H9 (cell line): ENCODE results near the gene DCTN2. TPM values are rescaled to one million over a fixed set of nuclear protein-coding genes. Genes with fewer than 3 reads are reported as not detected.

Experiments
- DNase-seq: peaks from one replicate; pipeline ENCODE4 v3.0.0-alpha.2; 2017
- H2AFZ ChIP-seq: one replicate; pipeline ENCODE4 v1.6.1; 2013; ENCODE audit warnings: mild to moderate bottlenecking, low read length, control low read depth, moderate library complexity
- H2AK5ac ChIP-seq: 2 replicates; pipeline ENCODE4 v1.6.1; 2013; ENCODE audit warnings: low read length, control low read depth, mixed read lengths; ENCODE audit not compliant: insufficient read length
- H2BK120ac ChIP-seq: one replicate; pipeline ENCODE4 v1.6.1; 2013; ENCODE audit warnings: low read depth, mild to moderate bottlenecking, low read length, control low read depth, inconsistent platforms; ENCODE audit not compliant: poor library complexity, severe bottlenecking
- H2BK12ac ChIP-seq: 2 replicates; pipeline ENCODE4 v1.6.1; 2013; ENCODE audit warnings: low read length, control low read depth, mixed read lengths, low read depth; ENCODE audit not compliant: insufficient read length
- H2BK15ac ChIP-seq: 2 replicates; pipeline ENCODE4 v1.6.1; 2013; ENCODE audit warnings: low read depth, low read length, control low read depth
- H2BK20ac ChIP-seq: one replicate; pipeline ENCODE4 v1.6.1; 2013; ENCODE audit warnings: low read depth, mild to moderate bottlenecking, low read length, control low read depth, inconsistent platforms; ENCODE audit not compliant: poor library complexity, severe bottlenecking
- H2BK5ac ChIP-seq: 2 replicates; pipeline ENCODE4 v1.6.1; 2013; ENCODE audit warnings: low read length, control low read depth, mixed read lengths; ENCODE audit not compliant: insufficient read length
- H3K14ac ChIP-seq: 2 replicates; pipeline ENCODE4 v1.6.1; 2013; ENCODE audit warnings: low read length, control low read depth; ENCODE audit not compliant: insufficient read depth
- H3K18ac ChIP-seq: 2 replicates; pipeline ENCODE4 v1.6.1; 2013; ENCODE audit warnings: low read depth, mild to moderate bottlenecking, mixed read lengths, low read length, control low read depth; ENCODE audit not compliant: insufficient read length
- H3K23ac ChIP-seq: 2 replicates; pipeline ENCODE4 v1.6.1; 2013; ENCODE audit warnings: low read length, control low read depth, mixed read lengths, low read depth; ENCODE audit not compliant: insufficient read length
- H3K23me2 ChIP-seq: 2 replicates; pipeline ENCODE4 v1.6.1; 2013; ENCODE audit warnings: low read depth, mild to moderate bottlenecking, mixed read lengths, low read length, control low read depth; ENCODE audit not compliant: insufficient read length, poor library complexity, severe bottlenecking
- H3K27ac ChIP-seq: 2 replicates; pipeline ENCODE4 v1.5.1; 2013; ENCODE audit warnings: low read length, control low read depth, mixed read lengths, low read depth; ENCODE audit not compliant: insufficient read length
- H3K27me3 ChIP-seq: 2 replicates; pipeline ENCODE4 v1.6.1; 2013; ENCODE audit warnings: low read length, control low read depth, inconsistent platforms; ENCODE audit not compliant: insufficient read depth
- H3K4ac ChIP-seq: 2 replicates; pipeline ENCODE4 v1.6.1; 2013; ENCODE audit warnings: low read depth, mild to moderate bottlenecking, control low read depth, inconsistent platforms, low read length, moderate library complexity
- H3K4me1 ChIP-seq: 2 replicates; pipeline ENCODE4 v1.6.1; 2013; ENCODE audit warnings: low read length, control low read depth, inconsistent platforms; ENCODE audit not compliant: insufficient read depth
- H3K4me2 ChIP-seq: 2 replicates; pipeline ENCODE4 v1.6.1; 2013; ENCODE audit warnings: low read length, control low read depth, mixed read lengths; ENCODE audit not compliant: insufficient read length, insufficient read depth
- H3K56ac ChIP-seq: 2 replicates; pipeline ENCODE4 v1.6.1; 2013; ENCODE audit warnings: low read depth, mild to moderate bottlenecking, mixed read lengths, low read length, control low read depth; ENCODE audit not compliant: insufficient read length
- H3K79me1 ChIP-seq: 2 replicates; pipeline ENCODE4 v1.6.1; 2013; ENCODE audit warnings: low read depth, mild to moderate bottlenecking, moderate library complexity, low read length, control low read depth, inconsistent platforms; ENCODE audit not compliant: insufficient read depth, poor library complexity, severe bottlenecking
- H3K79me2 ChIP-seq: 2 replicates; pipeline ENCODE4 v1.6.1; 2013; ENCODE audit warnings: low read length, control low read depth, inconsistent platforms; ENCODE audit not compliant: insufficient read depth
- H3K9ac ChIP-seq: 2 replicates; pipeline ENCODE4 v1.6.1; 2013; ENCODE audit warnings: low read length, control low read depth, mixed read lengths; ENCODE audit not compliant: insufficient read length; ENCODE audit errors: extremely low read depth
- H3K9me3 ChIP-seq: one replicate; pipeline ENCODE4 v1.6.1; 2013; ENCODE audit warnings: low read depth, low read length, inconsistent platforms; ENCODE audit not compliant: control insufficient read depth
- H3T11ph ChIP-seq: one replicate; pipeline ENCODE4 v1.6.1; 2013; ENCODE audit warnings: mild to moderate bottlenecking, low read length, control low read depth, inconsistent platforms
- H4K20me1 ChIP-seq: one replicate; pipeline ENCODE4 v1.6.1; 2013; ENCODE audit not compliant: control insufficient read depth, insufficient read length, insufficient read depth
- H4K5ac ChIP-seq: 2 replicates; pipeline ENCODE4 v1.6.1; 2013; ENCODE audit warnings: low read depth, mild to moderate bottlenecking, mixed read lengths, low read length, control low read depth; ENCODE audit not compliant: insufficient read length
- H4K8ac ChIP-seq: replicated peaks from 2 replicates; pipeline ENCODE4 v1.6.1; 2013; ENCODE audit warnings: low read length, control low read depth, mixed read lengths, low read depth; ENCODE audit not compliant: insufficient read length
- H4K91ac ChIP-seq: 2 replicates; pipeline ENCODE4 v1.6.1; 2013; ENCODE audit warnings: low read depth, mild to moderate bottlenecking, moderate library complexity, mixed read lengths, low read length, control low read depth; ENCODE audit not compliant: insufficient read length
- H3K27ac Mint-ChIP-seq, 3 experiments: 2 replicates in 2 of 3; 3 replicates in 1 of 3; pipeline ENCODE4 v1.8.0; 2020 to 2021; ENCODE audit warnings: mixed read lengths in 3 of 3, mild to moderate bottlenecking in 1 of 3, moderate library complexity in 1 of 3
- H3K27me3 Mint-ChIP-seq: 2 replicates; pipeline ENCODE4 v1.8.0; 2021; ENCODE audit warnings: low read depth, mild to moderate bottlenecking, moderate library complexity, mixed read lengths
- H3K36me3 Mint-ChIP-seq, 3 experiments: 2 replicates in 2 of 3; 3 replicates in 1 of 3; pipeline ENCODE4 v1.8.0; 2020 to 2021; ENCODE audit warnings: low read depth in 3 of 3, mixed read lengths in 3 of 3; ENCODE audit not compliant: insufficient read depth in 1 of 3
- H3K4me1 Mint-ChIP-seq, 2 experiments: 2 replicates each; pipeline ENCODE4 v1.8.0; 2020; ENCODE audit warnings: mixed read lengths in 2 of 2
- H3K4me3 Mint-ChIP-seq, 2 experiments: 2 replicates in 1 of 2; 3 replicates in 1 of 2; pipeline ENCODE4 v1.8.0; 2020 to 2021; ENCODE audit warnings: mild to moderate bottlenecking in 2 of 2, mixed read lengths in 2 of 2, moderate library complexity in 1 of 2
- H3K9me3 Mint-ChIP-seq, 2 experiments: 2 replicates in 1 of 2; 3 replicates in 1 of 2; pipeline ENCODE4 v1.8.0; 2020; ENCODE audit warnings: mild to moderate bottlenecking in 2 of 2, mixed read lengths in 2 of 2, moderate library complexity in 1 of 2
- WGBS: extraction: QIAGEN DNeasy Blood & Tissue Kit; methylation state at CpG from one replicate; pipeline ENCODE4 v1.1.7; 2013; ENCODE audit warnings: missing lambda C conversion rate, low lambda C conversion rate, mixed read lengths; ENCODE audit not compliant: insufficient read length; ENCODE audit errors: extremely low coverage; 5-methylcytosine and 5-hydroxymethylcytosine counted together
- total RNA-seq: library from RNA; stranded (reverse); gene quantifications from 2 replicates; pipeline ENCODE4 v1.2.1, GENCODE V29; 2021
- TF ChIP-seq, protein P1 (sequence below): fragments of 200-600 bp; sonication (generic); conservative IDR thresholded peaks from 3 replicates; pipeline ENCODE4 v1.8.0; 2021; ENCODE audit warnings: antibody characterized with exemption, mild to moderate bottlenecking

DCTN2 gene
- total RNA-seq, 1 experiment from 2014 or later: 97.7 TPM

DNA sequence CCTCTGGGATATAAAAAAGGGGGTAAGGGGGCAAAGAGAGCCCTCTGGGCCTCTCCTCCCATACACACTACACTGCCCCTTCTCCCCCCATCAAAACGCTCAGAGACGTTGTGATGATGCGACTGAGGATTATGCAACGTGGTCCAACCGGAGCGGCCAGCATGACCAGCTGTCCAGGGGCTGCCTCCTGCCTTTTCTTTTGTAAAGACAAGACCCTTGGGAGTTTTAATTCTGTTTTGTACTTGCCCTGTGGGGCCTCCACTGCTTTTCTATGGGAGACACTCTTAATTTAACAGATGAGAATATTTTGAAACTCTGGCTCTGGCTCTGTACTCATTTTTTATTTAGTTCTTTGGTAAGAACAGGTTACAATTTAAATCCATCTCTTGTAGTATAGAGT is 17.2 kb downstream of the DCTN2 start:
- Histone ChIP-seq H2BK12ac (no peak overlapping the region), H3T11ph (no peak overlapping the region), H2BK120ac (no peak overlapping the region), H2BK5ac (no peak overlapping the region), H3K23me2 (no peaks in the 10 kb centered on the region), H2BK15ac (no peak overlapping the region), H2AK5ac (no peak overlapping the region), H4K91ac (no peak overlapping the region), H3K9me3 (no peaks in the 10 kb centered on the region), H3K14ac (no peak overlapping the region), H2AFZ (no peak overlapping the region), H3K79me1 (no peaks in the 10 kb centered on the region), H3K79me2 (no peaks in the 10 kb centered on the region), H4K8ac (no peak overlapping the region), H3K18ac (no peak overlapping the region), H3K4ac (no peak overlapping the region), H3K4me2 (no peak overlapping the region), H3K56ac (no peak overlapping the region), H3K27me3 (no peaks in the 10 kb centered on the region), H3K9ac (no peak overlapping the region), H3K23ac (no peak overlapping the region), H4K5ac (no peak overlapping the region), H4K20me1 (no peaks in the 10 kb centered on the region), H3K4me1 (no peaks in the 10 kb centered on the region; the same call in 1 of the 2 replicates), H2BK20ac (no peak overlapping the region), H3K27ac (no peak overlapping the region)
- Mint-ChIP-seq H3K27ac (peak overlapping the region in 1 of 3 experiments; percentile 45; a peak in 2 of 7 replicates), H3K4me3 (no peak overlapping the region), H3K27me3 (no peaks in the 10 kb centered on the region), H3K36me3 (peaks cover 26 to 83% (median 81%) of the 10 kb centered on the region in 3 experiments; a peak in 6 of 7 replicates), H3K4me1 (peaks cover 0 to 17% of the 10 kb centered on the region in 2 experiments; a peak in 2 of 4 replicates), H3K9me3 (no peaks in the 10 kb centered on the region)
- TF ChIP-seq, protein P1, sequence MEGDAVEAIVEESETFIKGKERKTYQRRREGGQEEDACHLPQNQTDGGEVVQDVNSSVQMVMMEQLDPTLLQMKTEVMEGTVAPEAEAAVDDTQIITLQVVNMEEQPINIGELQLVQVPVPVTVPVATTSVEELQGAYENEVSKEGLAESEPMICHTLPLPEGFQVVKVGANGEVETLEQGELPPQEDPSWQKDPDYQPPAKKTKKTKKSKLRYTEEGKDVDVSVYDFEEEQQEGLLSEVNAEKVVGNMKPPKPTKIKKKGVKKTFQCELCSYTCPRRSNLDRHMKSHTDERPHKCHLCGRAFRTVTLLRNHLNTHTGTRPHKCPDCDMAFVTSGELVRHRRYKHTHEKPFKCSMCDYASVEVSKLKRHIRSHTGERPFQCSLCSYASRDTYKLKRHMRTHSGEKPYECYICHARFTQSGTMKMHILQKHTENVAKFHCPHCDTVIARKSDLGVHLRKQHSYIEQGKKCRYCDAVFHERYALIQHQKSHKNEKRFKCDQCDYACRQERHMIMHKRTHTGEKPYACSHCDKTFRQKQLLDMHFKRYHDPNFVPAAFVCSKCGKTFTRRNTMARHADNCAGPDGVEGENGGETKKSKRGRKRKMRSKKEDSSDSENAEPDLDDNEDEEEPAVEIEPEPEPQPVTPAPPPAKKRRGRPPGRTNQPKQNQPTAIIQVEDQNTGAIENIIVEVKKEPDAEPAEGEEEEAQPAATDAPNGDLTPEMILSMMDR: no peak
- no CpG with 5 or more reads among the region's 6 CpGs for WGBS
- DNase-seq: no peak
